Activated CD8-positive, alpha-beta memory T cell treated with anti-CD3 and anti-CD28 coated beads, Interleukin-2, amount 50 U/mL, for 1 hour (primary cell): Measurements from ENCODE around the gene RCBTB2.

Experiments used
- DNase-seq: peaks from one replicate; pipeline ENCODE4 v3.0.0-alpha.2; 2020; ENCODE audit errors: extremely low read depth

The RCBTB2 gene

DNA sequence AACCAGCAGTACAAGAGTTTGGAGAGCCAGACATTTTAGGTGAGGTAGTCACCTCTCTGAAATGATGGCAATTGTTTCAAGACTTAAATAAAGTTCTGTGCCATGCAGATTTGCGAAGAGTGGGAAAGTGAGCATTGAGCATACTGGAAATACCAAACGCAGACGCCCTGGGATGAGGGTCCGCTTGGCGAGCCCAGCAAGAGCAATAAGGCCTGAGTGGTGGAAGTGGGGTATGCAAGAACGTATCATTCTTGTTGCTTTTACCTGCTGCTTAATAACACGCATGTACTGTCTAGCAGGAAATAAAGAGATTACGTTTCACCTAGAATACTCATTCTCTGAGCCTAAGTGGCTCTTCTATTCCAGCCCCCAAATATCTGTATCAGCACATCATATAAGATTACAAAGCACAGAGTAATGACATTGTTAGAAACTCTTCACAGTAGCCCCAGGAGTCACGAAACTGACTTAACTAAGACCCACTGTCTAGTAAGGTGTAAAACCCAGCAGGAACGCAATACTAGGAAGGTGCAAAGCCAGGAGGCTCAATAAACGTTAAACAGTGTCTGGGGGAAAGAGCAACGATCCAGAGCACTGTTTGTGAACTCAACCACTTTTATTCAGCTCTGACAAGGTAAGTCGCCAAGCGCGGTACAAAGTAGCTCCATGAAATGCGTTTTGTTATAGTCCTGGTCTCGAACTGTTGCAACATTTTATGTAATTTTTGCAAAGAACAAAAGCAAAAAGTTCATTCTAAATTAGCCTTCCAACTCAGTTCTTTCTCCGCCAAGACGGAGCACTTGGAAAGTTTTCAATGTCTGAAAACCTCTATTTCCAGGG is 1.2 kb downstream of the RCBTB2 start:
- DNase-seq = no peak

DNA sequence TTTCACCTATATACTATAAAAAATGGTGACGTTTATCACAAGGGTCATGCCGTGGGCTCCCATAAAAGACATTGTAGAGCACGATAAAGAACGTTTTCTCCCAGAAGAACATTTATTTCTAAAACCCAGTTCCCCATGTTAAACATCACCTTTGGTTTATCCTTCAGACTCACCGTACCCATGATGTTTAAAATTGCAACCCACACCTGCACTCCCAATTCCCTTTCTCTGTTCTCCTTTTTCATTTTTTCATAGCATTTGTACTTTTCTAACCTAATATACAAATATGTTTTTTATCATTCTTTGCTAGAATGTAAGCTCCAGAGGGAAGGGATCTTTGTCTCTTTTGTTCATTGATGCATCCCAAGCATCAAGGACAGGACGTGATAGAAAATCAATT is 2.0 kb downstream of the RCBTB2 start:
- no peak for DNase-seq

DNA sequence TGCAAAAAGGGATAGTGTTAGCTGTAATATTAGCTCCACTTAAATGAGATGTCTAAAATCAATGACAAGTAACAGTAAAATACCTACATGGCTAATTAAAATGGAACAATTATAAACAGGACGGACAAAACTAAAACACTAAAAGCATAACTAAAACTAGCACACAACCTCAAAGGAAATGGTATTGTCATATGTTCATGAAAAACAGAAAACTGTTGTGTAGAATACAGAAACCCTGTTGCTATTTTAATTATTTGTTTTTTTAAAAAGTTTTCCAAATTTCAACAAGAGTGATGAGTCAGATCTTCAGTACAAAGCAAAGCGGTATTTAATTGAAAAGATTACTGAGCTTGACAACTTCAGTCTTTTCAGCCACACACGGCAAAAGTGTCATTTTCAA is 4.2 kb downstream of the RCBTB2 start:
- no peak for DNase-seq

DNA sequence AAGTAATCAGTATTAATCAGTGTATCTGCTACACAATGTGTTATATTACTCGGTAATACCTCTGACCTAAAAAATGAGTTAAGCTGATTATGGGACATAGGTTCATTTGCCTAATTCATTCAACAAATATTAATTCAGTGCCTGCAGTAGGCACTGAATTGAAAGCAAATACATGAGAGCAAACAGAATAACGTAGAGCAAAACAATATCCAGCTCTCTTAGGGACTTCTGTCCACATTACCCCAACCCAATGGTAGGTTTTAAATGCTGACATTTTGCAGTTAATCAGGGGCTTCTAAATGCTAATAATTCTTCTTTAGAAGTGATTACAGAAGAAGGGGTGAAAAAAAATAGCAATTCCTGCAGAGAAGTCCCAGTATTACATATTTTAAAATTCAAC is 4.9 kb downstream of the RCBTB2 start:
- no peak for DNase-seq

DNA sequence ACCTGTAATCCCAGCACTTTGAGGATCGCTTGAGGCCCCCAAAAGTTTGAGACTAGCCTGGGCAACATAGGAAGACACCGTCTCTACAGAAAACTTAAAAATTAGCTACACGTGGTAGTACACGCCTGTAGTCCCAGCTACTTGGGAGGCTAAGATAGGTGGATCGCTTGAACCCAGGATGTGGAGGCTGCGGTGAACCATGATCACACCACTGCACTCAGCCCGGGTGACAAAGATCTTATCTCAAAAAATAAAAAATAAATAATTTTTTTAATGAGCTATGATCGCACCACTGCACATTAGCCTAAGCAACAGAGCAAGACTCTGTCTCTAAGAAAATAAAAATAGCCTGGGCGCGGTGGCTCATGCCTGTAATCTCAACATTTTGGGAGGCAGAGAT is 6.6 kb downstream of the RCBTB2 start:
- no peak for DNase-seq

DNA sequence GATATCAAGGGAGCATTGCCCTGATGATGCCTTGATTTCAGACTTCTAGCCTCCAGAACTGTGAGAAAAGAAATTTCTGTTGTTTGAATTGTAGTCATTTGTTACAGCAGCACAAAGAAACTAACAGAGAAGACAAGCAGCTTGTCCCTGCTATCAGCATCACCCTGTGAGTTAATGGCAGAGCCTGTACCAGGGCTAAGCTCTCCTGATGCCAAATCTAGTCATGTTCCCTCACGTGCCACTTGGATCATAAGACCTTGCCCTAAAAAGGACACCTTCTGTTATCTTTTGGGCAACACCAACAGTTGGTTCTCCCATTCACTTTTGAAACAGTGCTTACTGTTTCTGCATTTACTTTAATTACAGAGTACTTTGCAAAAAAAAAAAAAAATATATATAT is 14.8 kb downstream of the RCBTB2 start:
- DNase-seq = no peak

DNA sequence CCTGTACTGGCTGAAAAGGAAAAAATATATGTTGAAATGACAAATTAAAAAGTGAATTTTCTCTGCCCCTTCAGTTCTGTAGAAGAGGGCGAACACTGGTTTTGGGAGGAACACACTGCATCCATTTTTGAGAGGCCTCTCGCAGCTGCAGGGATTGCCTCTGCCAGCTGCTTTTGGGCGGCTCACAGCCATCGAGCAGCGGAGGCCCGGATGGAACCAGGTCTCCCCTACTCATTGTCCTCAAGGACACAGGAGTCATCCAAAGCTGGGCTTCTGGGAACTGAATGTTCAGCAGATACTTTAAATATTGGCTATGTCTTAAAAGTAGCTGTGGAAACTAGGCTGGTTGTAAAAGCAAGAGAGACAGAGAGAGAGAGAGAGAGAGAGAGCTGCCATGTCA is 17.1 kb downstream of the RCBTB2 start:
- DNase-seq = no peak

DNA sequence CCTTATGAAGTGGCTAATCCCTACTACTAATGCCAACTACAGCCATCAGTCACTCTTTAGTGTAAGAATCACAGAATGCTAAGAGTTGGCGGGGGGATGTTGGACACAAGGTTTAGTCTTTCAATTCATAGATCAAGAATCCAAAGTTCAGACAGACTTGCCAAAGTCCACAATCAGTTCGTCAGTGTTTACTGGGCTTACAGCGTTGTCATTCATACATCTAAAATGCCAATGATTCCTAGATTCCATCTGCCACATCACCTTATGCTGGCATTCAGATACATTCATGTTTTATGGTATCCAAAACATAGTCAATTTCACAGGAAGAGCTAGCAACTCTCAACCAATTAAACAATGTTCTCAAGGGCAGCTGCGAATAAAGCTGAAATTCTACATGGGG is 18.1 kb downstream of the RCBTB2 start:
- no peak for DNase-seq

DNA sequence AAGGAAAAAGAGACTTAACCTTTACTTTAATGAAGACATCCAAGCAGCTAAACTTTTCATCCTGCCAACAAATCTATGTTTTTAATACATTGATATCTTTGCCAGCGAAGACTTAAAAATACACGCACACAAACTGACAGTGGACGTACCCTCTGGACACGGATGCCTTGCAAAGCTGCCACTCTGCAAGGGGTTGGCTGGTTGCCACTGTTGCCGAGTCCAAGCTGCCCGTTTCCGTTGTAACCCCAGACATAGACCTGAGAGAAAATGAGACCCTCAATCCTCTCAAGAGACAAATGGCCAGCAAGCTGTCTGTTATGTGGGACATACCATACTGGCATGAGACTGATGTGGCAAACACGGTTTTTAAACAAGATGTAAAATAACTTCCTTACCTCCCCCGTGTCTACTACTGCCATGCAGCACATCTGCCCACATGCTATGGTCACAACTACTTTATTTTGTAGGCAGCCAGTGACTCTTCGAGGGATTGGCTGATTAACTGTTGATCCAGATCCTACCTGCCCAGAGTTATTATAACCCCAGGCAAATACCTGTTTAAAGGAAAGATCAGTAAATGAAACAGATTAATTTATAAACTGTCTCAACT is 21.2 kb downstream of the RCBTB2 start:
- DNase-seq = no peak

DNA sequence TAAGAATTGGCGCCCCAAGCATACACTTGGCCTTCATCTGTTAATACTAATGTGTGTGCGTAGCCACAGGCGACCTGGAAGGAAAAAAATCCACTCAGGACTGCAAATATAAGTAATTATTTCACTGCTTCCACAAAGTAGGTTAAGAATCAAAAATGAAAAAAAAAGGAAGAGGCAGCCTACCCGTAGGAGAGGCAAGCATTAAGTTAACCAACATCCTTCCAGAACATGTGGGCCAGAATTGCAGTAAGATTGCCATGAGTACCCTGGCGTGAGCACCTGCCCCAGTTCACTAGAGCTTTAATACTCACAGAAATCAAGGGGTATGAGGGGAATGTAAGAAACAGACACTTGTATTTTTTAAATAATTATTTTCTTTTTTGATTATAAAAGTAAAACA is 22.2 kb downstream of the RCBTB2 start:
- DNase-seq = no peak

DNA sequence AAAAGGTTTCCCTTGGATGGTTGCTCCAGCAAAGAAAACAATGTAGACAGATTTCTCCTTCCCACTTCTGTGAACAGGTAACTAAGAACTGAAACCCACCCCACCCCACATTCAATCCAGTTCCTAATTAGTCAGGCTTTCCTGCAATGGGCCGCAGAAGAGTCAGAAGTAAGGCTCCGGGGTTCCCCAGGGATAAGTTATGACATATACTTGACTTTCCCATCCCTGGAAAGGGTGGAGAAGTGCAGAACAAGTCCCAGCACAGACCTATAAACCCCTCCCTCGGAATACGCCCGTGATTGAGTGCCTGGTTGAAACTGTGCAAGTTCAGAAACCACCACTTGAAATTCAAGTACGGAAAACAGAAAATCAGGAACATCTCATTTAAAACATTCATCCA is 24.9 kb downstream of the RCBTB2 start:
- no peak for DNase-seq

DNA sequence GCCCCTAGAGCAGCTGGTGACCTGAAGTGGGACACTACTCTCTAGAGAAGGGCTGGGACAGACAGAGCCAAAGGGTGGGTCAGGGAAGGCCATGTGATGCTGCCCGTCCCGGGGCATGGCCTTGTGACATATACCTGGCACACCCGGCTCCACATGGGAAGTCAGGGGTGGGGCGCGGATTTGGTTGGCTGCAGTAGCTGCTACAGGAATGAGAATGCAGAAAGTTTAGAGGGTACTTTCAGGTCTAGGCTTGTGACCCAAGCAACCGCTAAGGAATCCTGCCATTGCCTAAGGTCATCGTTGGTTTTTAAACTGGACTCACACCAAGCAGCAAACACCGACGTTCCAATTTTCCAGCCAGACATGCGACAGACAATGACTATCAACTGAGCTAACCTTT is 25.9 kb downstream of the RCBTB2 start:
- DNase-seq = no peak

DNA sequence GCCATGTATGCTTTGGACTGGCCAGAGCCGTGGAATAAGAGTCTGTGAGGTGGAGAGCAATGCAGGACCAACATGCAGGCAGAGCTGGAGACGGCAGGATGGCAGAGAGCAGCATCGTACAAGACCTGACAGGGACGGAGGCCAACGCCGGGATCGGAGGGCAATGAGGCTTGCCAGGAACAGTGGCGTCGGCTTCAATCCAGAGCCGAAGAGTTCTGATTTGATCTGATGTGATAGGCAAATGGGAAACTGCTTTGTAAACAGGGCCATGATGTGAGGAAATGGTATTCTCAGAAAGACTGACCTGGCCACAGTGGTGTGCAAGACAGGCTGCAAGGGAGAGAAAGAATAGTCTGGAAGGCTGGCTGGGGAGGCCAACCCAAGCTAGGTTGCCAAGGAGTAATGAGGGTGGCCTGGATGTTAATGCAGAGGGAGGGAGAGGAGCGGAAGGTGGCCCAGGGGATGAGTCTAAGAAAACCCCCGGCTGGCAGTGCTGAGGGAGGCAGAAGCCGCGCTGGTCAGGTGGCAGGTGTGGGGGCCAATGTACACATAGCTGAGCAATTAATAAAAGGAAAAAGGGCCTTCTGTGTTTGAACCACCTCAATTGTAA is 26.7 kb downstream of the RCBTB2 start:
- DNase-seq = no peak

DNA sequence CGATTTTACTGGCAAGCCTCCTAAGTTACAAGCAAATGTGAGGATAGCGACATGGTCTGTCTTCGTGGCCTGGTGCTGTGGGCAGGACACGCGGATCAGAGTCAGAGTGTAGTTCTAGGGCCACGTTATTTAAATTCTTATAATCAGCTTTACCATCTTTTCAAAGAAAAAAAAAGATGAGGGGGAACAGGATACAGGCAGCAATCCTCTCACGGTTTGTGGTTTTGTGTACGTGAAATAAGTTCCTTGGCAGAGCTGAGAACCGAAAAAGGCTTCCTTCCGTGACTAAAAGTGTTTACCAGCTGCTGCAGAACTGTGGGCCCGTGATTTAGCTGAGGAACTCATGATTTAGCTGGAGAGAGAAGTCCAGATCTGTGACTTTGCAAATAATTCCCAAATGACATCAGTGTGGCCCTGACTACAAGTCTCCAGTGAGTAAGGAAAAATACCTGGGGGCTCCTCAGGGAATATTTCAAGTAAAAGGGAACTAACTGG is 27.2 kb downstream of the RCBTB2 start:
- DNase-seq = no peak

DNA sequence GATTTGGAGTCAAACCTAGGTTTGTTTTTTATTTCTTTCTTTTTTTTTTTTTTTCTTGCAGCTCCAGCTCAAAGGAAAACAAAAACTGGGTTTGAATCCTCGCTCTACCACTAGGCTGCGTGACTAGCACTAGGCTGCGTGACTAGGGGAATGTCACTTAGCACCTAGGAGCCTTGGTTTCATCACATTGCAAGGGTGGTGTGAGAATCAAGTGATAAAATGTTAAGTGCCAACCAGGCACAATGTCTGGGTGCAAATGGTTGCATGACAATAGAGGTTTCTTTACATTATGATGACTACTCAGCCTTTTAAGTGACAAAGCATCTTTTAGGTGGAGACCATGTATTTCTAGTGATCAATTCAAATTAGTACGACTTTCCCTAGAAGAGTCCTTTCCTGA is 27.9 kb downstream of the RCBTB2 start:
- DNase-seq = no peak

DNA sequence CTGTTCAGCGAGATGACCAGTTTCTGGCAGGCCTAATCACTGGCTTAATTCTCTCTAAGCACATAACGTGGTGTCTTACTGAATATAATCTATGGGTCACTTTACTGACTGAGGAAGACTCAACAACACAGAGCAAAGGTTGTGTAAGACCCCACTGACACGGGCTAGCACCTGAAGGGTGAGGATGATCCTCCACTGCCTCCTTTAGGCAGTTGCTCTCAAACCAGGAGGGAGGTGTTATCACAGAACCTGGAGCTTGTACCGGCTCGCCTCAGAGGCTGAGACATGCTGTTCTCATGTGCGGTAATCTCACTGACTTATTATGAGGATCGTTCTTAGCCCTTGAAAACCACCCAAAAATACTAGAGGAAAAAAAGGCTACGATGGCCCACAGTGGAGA is 28.3 kb downstream of the RCBTB2 start:
- no peak for DNase-seq

DNA sequence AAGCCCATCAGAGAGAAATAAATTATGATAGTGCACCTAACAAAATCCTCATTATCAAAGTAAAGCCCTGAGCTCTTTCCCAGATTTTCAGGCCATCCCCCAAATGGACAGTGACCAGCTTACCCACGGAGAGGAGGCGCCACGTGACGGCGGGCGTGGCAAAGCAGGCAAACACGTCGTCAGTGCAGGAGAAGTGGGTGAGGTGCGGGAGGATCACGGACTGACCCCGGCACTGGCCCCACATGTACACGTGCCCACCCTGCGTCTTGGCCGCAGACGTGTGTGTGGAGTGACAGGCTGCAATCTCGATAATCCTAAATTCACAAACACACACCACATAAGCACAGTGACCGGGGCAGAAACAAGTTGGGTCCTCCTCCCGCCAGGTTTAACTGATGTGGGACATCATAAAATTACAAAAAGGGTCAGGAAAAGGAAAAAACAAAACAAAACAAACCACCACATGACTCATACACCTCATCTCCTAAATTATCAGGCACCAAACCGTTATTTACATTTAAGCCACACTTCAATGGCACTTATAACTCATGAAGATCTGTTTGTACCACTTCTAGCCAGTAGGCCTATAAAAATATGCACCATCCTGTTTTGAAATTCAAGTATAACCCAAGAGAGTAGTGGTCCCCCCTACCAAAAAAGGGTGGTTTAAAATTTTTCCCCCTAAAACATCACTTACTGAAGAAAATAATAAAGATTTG is 30.1 kb downstream of the RCBTB2 start:
- DNase-seq = no peak

DNA sequence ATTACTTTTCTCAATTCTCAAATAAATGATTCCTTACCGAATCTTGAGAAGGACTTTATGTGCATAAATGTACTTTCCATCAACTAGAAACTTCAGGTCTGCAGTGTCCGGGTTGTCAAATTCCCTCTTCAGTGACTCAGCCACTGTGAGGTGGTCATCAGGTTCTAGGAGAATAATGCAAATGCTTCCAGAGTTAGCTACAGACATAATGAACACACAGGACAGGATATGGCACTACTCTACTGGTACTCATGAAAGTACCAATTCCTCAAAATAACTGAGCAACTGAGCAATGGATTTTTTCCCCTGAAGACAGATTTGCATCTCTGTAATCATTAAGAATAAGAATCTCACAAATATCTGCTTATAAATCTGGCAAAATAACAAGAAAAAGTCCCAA is 31.2 kb downstream of the RCBTB2 start:
- DNase-seq = no peak

DNA sequence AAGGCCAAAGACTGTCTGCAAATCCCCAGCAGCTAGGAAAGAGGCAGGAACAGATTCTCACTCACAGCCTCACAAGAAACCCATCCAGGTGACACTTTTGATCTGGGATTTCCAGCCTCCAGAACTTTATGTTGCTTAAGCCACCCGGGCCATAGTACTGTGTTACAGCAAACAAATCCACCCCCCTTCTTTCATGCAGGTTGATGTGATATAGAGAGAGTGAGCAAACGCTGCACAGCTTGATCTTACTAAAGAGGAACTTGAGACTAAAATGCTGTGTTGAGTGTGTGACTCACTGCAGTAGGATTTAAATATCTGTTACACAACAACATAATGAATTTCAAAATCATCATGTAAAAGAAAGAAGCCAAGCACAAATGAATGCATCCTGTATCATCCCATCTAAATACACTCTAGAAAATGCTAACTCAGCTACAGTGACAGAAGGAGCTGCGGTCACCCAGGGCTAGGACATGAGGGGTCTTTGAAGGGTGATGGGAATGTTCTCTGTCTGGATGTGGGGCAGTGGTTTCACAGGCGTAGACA is 32.2 kb downstream of the RCBTB2 start:
- no peak for DNase-seq

DNA sequence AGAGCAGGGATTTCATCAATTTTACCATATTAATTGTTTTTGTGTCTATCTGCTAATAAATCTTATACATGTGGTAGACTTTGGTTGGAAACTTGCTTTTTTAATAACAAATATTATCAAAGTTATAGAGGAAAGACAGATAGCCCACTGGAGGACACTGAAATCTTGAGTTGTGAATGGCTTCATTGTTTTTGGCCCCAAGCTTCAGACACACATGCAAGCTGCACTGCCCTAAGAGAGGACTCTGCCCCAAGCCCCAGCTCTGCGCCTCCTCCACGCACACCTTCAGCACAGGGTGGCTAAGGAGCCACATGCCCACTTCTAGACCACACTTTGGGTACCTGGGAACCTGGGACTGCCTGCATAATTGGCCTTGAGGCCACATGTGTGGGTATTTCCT is 35.2 kb downstream of the RCBTB2 start:
- no peak for DNase-seq

DNA sequence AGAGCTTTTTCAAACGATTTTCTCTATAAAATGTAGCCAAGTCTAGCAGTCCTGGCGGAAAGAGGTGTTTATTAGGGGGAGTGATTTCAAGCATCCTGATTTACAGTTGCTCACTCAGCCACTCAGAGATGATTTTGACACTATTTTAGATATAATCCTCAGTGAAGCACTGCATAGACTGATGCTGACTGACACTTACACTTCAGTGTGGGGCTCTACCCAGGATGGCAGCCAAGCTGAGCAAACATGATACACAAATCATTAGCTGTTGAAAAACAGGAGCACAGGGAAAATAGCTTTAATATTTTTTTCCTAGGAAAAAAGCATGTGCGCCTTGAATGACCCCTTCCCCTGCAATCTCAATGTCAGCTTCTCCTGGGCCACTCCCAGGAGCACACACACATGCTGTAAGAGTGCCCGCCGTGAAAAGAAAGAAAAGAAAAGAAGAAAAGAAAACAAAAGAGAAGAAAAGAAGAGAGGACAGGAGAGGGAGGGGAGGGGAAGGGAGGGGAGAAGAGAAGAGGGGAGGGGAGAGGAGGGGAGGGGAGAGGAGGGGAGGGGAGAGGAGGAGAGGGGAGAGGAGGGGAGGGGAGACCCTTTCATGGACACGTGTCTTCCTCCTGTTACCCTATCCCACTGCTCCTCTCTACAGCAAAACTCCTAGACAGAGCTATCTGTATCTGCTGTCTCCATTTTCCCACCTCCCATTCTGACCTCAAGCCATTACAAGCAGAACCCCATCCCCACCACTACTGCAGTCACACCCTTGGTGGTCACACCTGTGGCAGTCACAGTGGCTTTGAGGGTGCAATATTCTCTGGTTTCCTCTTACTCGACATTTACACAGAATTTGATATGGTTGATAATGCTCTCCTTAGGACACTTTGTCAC is 36.4 kb downstream of the RCBTB2 start:
- no peak for DNase-seq
